SU-DHL-6 (cell line): ENCODE measurements around the gene P3H3.

Experiments used
- EZH2phosphoT487 ChIP-seq: fragments of 200-600 bp; sonication (generic), shearing (Covaris generic); conservative IDR thresholded peaks from 2 replicates; pipeline ENCODE4 v1.6.1; 2018; ENCODE audit warnings: mild to moderate bottlenecking, antibody characterized with exemption, low read length, moderate library complexity, mixed read lengths
- TF ChIP-seq, protein P1 (sequence below): fragments of 200-600 bp; sonication (generic); IDR thresholded peaks from one replicate; pipeline ENCODE4 v1.5.1; 2017; ENCODE audit warnings: antibody characterized with exemption, mild to moderate bottlenecking, low read length, moderate library complexity; ENCODE audit not compliant: insufficient read depth, poor library complexity, severe bottlenecking

DNA sequence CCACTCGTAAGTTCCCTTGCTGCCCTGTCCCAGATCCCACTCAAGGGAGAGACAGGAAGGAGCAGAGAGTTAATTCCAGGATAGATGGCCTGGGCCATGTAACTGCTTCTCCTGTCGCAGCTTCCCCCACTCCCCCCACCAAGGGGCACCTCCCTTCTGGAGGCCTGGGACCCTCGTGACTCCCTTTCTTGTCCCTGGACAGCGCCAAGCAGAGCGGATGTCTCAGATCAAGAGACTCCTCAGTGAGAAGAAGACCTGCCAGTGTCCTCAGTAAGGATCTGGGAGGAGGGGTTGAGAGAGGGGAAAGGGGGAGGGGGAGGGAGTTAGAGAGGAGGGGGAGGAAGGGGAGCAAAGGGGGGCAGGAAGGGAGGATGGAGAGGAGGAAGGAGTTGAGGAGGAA lies 9.6 kb upstream of the P3H3 start:
- TF ChIP-seq EZH2phosphoT487, result no peak
- TF ChIP-seq, protein P1, sequence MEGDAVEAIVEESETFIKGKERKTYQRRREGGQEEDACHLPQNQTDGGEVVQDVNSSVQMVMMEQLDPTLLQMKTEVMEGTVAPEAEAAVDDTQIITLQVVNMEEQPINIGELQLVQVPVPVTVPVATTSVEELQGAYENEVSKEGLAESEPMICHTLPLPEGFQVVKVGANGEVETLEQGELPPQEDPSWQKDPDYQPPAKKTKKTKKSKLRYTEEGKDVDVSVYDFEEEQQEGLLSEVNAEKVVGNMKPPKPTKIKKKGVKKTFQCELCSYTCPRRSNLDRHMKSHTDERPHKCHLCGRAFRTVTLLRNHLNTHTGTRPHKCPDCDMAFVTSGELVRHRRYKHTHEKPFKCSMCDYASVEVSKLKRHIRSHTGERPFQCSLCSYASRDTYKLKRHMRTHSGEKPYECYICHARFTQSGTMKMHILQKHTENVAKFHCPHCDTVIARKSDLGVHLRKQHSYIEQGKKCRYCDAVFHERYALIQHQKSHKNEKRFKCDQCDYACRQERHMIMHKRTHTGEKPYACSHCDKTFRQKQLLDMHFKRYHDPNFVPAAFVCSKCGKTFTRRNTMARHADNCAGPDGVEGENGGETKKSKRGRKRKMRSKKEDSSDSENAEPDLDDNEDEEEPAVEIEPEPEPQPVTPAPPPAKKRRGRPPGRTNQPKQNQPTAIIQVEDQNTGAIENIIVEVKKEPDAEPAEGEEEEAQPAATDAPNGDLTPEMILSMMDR, result no peak
